Erythroblast (primary cell): Measurements from ENCODE around the gene SLC39A11.

Experiments used
- GATA1 ChIP-seq: IDR thresholded peaks from 2 replicates; pipeline ENCODE4 v1.6.1; 2011; ENCODE audit warnings: low read depth, mild to moderate bottlenecking, control low read depth, low read length, moderate library complexity
- POLR2A ChIP-seq: IDR thresholded peaks from 2 replicates; pipeline ENCODE4 v1.6.1; 2011; ENCODE audit warnings: mild to moderate bottlenecking, low read length

DNA sequence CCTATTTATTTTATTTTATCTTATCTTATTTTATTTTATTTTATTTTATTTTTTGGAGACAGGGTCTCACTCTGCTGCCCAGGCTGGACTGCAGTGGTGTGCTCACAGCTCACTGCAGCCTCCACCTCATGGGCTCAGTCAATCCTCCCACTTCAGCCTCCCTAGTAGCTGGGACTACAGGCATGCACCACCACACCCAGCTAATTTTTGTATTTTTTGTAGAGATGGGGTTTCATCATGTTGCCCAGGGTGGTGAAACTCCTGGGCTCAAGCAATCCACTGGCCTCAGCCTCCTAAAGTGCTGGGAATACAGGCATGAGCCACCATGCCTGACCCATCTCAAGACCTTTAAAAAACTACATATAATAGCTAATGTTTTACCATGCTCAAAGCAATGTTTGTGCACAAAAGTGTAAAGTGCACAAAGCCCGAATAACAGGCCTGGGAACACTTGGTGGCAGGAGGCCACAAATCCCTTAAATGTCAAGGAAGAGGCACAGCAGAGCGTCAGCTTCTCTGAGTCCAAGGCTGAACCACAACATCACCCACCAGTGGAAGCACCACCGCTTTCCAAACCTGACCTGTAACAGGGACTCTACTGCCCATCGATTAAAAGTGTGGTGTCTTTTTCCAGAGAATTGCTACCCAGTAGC lies 30.6 kb upstream of the SLC39A11 start:
- TF ChIP-seq POLR2A, result no peak
- TF ChIP-seq GATA1, result no peak
